SU-DHL-6 (cell line): ENCODE measurements around the gene POU2AF3.
"Not testable (repeated sequence)": the region's sequence is repeated elsewhere in the genome, so short reads cannot be mapped to it uniquely, and the experiment has no call there.

Source experiments
- EZH2phosphoT487 ChIP-seq: fragments of 200-600 bp; sonication (generic), shearing (Covaris generic); conservative IDR thresholded peaks from 2 replicates; pipeline ENCODE4 v1.6.1; 2018; ENCODE audit warnings: mild to moderate bottlenecking, antibody characterized with exemption, low read length, moderate library complexity, mixed read lengths
- TF ChIP-seq, protein P1 (sequence below): fragments of 200-600 bp; sonication (generic); IDR thresholded peaks from one replicate; pipeline ENCODE4 v1.5.1; 2017; ENCODE audit warnings: antibody characterized with exemption, mild to moderate bottlenecking, low read length, moderate library complexity; ENCODE audit not compliant: insufficient read depth, poor library complexity, severe bottlenecking

GRCh38 chr11:111292408-111292807, 5.9 kb upstream of the POU2AF3 start:
- TF ChIP-seq, protein P1, sequence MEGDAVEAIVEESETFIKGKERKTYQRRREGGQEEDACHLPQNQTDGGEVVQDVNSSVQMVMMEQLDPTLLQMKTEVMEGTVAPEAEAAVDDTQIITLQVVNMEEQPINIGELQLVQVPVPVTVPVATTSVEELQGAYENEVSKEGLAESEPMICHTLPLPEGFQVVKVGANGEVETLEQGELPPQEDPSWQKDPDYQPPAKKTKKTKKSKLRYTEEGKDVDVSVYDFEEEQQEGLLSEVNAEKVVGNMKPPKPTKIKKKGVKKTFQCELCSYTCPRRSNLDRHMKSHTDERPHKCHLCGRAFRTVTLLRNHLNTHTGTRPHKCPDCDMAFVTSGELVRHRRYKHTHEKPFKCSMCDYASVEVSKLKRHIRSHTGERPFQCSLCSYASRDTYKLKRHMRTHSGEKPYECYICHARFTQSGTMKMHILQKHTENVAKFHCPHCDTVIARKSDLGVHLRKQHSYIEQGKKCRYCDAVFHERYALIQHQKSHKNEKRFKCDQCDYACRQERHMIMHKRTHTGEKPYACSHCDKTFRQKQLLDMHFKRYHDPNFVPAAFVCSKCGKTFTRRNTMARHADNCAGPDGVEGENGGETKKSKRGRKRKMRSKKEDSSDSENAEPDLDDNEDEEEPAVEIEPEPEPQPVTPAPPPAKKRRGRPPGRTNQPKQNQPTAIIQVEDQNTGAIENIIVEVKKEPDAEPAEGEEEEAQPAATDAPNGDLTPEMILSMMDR: not testable (repeated sequence)
- not testable (repeated sequence) for TF ChIP-seq EZH2phosphoT487
